ENCODE data around the gene PIK3C2G. TPM values are rescaled to one million over a fixed set of nuclear protein-coding genes. Genes with fewer than 3 reads are reported as not detected.

The PIK3C2G gene
- total and polyA plus RNA-seq, 8 donors, result 0.60 to 3.2 (median 1.5) TPM

DNA sequence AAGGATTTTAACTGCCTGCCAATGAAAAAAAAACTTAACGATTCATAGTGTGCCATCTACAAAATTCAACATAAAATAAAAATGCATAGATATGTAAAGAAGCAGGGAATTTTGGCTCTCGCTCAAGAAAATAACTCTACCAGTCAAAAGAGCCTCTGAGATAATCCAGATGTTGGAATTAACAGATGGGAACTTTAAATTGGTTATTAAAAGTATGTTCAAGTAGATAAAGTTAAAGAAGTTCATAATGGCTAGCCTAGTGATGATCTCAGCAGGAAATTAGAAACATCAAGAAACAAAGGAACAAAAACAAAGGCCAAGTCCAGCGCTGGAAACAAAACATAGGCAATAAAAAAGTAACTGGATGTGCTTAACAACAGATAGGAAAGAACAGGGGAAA lies 23.1 kb downstream of the PIK3C2G start:
- no peaks in the 10 kb centered on the region for H3K27me3 ChIP-seq
- TF ChIP-seq, protein P1, sequence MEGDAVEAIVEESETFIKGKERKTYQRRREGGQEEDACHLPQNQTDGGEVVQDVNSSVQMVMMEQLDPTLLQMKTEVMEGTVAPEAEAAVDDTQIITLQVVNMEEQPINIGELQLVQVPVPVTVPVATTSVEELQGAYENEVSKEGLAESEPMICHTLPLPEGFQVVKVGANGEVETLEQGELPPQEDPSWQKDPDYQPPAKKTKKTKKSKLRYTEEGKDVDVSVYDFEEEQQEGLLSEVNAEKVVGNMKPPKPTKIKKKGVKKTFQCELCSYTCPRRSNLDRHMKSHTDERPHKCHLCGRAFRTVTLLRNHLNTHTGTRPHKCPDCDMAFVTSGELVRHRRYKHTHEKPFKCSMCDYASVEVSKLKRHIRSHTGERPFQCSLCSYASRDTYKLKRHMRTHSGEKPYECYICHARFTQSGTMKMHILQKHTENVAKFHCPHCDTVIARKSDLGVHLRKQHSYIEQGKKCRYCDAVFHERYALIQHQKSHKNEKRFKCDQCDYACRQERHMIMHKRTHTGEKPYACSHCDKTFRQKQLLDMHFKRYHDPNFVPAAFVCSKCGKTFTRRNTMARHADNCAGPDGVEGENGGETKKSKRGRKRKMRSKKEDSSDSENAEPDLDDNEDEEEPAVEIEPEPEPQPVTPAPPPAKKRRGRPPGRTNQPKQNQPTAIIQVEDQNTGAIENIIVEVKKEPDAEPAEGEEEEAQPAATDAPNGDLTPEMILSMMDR (IDR thresholded peaks at IDR 0.05), result no peak
- H3K36me3 ChIP-seq, result no peaks in the 10 kb centered on the region
- DNase-seq (no peak), FAIRE-seq (no peak), ATAC-seq (no peak)
- H3K9me3 ChIP-seq, result no peaks in the 10 kb centered on the region
- no peak overlapping the region for H3K4me3 ChIP-seq
- no peak overlapping the region for H3K27ac ChIP-seq
- intact Hi-C loops (cut with DNase I), result no loop called here
- H3K4me1 ChIP-seq, result no peaks in the 10 kb centered on the region
- 55 to 64% methylated on average over 3 of the region's 3 CpGs for WGBS, 2 donors

DNA sequence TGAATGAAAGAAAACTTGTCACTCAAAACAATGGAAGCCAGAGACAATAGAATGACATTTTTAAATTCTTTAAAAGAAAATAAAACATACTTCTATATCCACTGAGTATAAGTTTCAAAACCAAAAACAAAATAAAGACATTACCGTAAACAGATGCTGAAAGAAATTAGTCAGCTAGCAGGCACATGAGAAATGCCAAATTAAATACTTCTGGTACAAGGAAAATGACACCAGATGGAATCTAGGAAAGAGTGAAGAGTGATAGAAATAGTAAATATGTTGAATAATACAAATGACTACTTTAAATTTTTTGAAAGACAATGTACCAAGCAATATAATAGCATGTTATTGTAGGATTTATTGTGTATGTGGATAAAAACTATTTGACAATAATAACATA lies 23.8 kb downstream of the PIK3C2G start:
- Histone ChIP-seq H3K9me3 (no peaks in the 10 kb centered on the region), H3K36me3 (no peaks in the 10 kb centered on the region), H3K27ac (no peak overlapping the region), H3K27me3 (no peaks in the 10 kb centered on the region), H3K4me1 (no peaks in the 10 kb centered on the region), H3K4me3 (no peak overlapping the region)
- ATAC-seq, result no peak
- WGBS, 2 donors, result 0 to 82% methylated on average over 1 of the region's 1 CpG
- TF ChIP-seq, protein P1 (IDR thresholded peaks at IDR 0.05), result no peak
- intact Hi-C loops (cut with DNase I), result no loop called here
- DNase-seq, result no peak
- no peak for FAIRE-seq

DNA sequence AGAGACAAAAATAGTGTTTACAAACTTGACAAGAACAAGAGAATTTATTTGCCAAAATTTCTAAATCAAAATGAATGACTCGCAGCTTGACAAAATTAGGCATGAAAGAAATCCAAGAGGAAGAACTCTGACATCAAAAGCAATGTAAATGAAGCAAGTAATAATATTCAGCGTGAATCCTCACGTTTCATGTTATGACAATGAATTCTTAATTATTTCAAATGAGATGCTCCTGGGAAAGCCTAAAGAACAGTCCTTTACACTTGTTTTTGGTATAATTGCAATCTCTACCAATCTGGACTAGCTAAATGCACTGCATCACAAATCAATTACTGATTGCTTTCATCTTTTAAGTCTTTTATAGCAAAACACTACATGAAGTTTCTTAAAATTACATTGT lies 29.1 kb downstream of the PIK3C2G start:
- no peaks in the 10 kb centered on the region for H3K9me3 ChIP-seq
- intact Hi-C loops (cut with DNase I), result no loop called here
- no peaks in the 10 kb centered on the region for H3K27me3 ChIP-seq
- H3K36me3 ChIP-seq, result no peaks in the 10 kb centered on the region
- H3K4me1 ChIP-seq, result no peaks in the 10 kb centered on the region
- ATAC-seq (no peak), DNase-seq (no peak), FAIRE-seq (no peak)
- TF ChIP-seq, protein P1 (IDR thresholded peaks at IDR 0.05), result no peak
- H3K27ac ChIP-seq, result no peak overlapping the region
- 54 to 68% methylated on average over 3 of the region's 3 CpGs for WGBS, 2 donors
- no peak overlapping the region for H3K4me3 ChIP-seq

DNA sequence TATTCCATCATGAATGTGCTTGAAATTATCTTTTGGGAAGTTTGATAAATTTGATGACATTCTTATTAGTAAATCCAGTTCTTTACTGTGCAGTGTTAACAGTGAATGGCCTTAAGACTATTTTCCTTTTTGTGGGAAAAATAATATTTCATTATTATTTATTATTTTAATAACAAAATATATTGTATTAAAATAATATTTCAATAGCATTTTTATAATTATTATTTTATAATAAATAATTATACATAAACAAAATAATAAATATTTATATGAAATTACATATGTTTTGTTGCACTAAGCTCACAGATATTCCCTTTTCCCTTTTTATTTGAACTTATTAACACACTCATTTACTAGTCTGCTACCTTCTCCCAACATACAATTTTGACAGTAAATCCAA lies 33.6 kb downstream of the PIK3C2G start:
- FAIRE-seq (peak; percentile 20), DNase-seq (no peak), ATAC-seq (no peak)
- peaks cover 0 to 3% (median 0%) of the 10 kb centered on the region in 3 donors for H3K4me1 ChIP-seq
- TF ChIP-seq, protein P1 (IDR thresholded peaks at IDR 0.05), result no peak
- no peaks in the 10 kb centered on the region for H3K36me3 ChIP-seq
- H3K27ac ChIP-seq, result no peak overlapping the region
- H3K9me3 ChIP-seq, result no peaks in the 10 kb centered on the region
- H3K27me3 ChIP-seq, result no peaks in the 10 kb centered on the region
- no peak overlapping the region for H3K4me3 ChIP-seq
- intact Hi-C loops (cut with DNase I), result no loop called here

DNA sequence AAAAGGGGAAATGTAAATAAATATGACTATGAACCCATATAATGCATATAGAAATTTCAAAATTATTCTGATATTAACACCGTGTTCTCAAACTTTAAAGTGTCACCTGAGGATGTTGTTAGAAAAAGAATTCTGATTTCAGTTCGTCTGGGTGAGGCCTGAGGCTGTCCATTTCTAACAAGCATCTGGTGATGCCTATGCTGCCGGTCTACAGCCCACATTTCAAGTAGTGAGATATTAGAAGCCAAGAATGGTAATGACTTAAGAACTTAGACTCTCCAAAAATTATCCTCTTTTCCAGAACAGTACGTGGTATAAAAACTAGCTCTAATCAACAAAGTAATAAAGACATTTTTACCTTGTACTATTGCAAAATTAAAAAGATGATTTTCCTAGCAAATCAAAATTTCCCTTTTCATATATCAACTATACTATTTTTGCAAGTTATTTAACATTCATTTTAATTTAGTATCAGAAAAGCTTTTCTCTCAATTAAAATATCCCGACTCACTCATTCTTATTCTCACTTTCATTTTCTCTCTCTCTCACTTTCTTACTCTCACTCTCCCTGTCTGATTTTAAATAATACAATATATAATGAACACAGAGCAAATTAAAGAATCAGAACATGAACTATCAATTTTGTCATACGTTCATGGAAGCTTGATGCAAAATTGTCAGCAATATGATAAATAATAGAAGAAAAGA lies 35.0 kb downstream of the PIK3C2G start:
- no peaks in the 10 kb centered on the region for H3K27me3 ChIP-seq
- ATAC-seq, result peak in 2 of 4 donors; percentile 27 to 47
- DNase-seq, result no peak
- H3K36me3 ChIP-seq, result no peaks in the 10 kb centered on the region
- WGBS, 2 donors, result 55 to 56% methylated on average over 6 of the region's 6 CpGs
- intact Hi-C loops (cut with DNase I), result no loop called here
- no peak overlapping the region for H3K27ac ChIP-seq
- TF ChIP-seq, protein P1 (IDR thresholded peaks at IDR 0.05), result no peak
- no peaks in the 10 kb centered on the region for H3K9me3 ChIP-seq
- H3K4me1 ChIP-seq, result peaks cover 0 to 3% (median 0%) of the 10 kb centered on the region in 3 donors
- no peak overlapping the region for H3K4me3 ChIP-seq
- no peak for FAIRE-seq

All from pancreas (tissue), 10 donors.